ENCODE results near the gene ERMN. TPM values are rescaled to one million over a fixed set of nuclear protein-coding genes. Genes with fewer than 3 reads are reported as not detected.
"Not testable (repeated sequence)": the region's sequence is repeated elsewhere in the genome, so short reads cannot be mapped to it uniquely, and the experiment has no call there.

The ERMN gene
- total RNA-seq, 4 donors from 2014 or later, result 0.14 to 0.64 TPM; not detected in 2

DNA sequence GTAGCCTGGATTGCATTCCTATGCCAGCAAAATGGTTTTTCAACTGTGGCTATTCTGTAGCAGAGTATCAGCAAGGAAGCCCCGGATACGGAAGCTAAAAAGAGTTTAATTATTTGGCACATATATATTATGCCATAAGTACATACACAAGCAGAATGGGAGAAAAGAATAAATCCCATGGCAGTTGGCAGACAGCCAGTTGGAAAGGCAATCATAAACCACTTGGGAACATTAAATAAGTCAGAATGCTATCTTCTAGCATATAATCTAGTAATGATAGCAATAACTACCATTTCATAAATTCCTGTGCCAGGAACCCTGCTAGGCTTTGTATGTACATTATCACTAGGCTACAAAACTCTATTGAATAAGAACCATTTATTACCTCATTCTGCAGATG is 42.2 kb downstream of the ERMN start:
- intact Hi-C loops (cut with DNase I; ENCODE audit: low total_unique reads), result no loop called here
- 29 to 40% methylated on average over 2 of the region's 2 CpGs for WGBS, 2 donors (ENCODE audit: low coverage in 1 of 2)
- no peaks in the 10 kb centered on the region for H3K27me3 ChIP-seq
- H3K36me3 ChIP-seq, result no peaks in the 10 kb centered on the region
- DNase-seq, result peak; percentile 67
- no peak overlapping the region for H3K4me3 ChIP-seq
- peaks cover 0 to 15% (median 3%) of the 10 kb centered on the region in 4 donors for H3K4me1 ChIP-seq
- no peaks in the 10 kb centered on the region for H3K9me3 ChIP-seq
- in situ Hi-C loops (cut with MboI; ENCODE audit: low pct_ligation_motif_present in 1 of 4, low pct_unique_long_range_greater_than_20kb in 1 of 4, low sequenced_read_pairs in 3 of 4), result no loop called here
- H3K27ac ChIP-seq, result peak overlapping the region in 1 of 4 donors; percentile 15
- no peak for TF ChIP-seq POLR2A (IDR thresholded peaks at IDR 0.05)
- no peak for TF ChIP-seq POLR2AphosphoS5 (IDR thresholded peaks at IDR 0.05)
- TF ChIP-seq CTCF (IDR thresholded peaks at IDR 0.05), result no peak
- no peak for TF ChIP-seq EP300 (IDR thresholded peaks at IDR 0.05; ENCODE audit: low read depth)

DNA sequence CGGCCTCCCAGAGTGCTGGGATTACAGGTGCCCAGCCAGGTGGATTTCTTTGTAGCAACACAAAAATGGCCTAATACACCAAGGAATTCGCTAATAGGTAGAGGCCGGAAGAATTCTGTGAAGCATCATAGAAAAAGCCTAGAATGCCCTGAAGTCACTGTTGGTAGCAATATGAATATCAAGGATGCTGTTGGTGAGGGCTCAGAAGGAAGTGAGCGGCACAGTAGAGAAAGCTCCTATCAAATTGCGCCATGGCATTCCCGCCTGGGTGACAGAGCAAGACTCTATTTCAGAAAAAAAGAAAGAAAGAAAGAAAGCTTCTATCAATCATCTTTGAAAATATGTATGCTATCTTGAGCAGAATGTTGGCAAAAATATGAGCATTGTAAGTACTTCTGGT is 44.3 kb downstream of the ERMN start:
- Histone ChIP-seq H3K36me3 (no peaks in the 10 kb centered on the region), H3K4me3 (no peak overlapping the region), H3K27ac (no peak overlapping the region), H3K9me3 (no peaks in the 10 kb centered on the region), H3K27me3 (no peaks in the 10 kb centered on the region), H3K4me1 (peaks cover 0 to 15% (median 3%) of the 10 kb centered on the region in 4 donors)
- no peak for DNase-seq
- 93% methylated on average over 4 to 6 of the region's 6 CpGs for WGBS, 2 donors (ENCODE audit: low coverage in 1 of 2)
- in situ Hi-C loops (cut with MboI; ENCODE audit: low pct_ligation_motif_present in 1 of 4, low pct_unique_long_range_greater_than_20kb in 1 of 4, low sequenced_read_pairs in 3 of 4) (no loop called here), intact Hi-C loops (cut with DNase I; ENCODE audit: low total_unique reads) (no loop called here)
- TF ChIP-seq CTCF (IDR thresholded peaks at IDR 0.05) (no peak), POLR2AphosphoS5 (IDR thresholded peaks at IDR 0.05) (no peak), POLR2A (IDR thresholded peaks at IDR 0.05) (no peak), EP300 (IDR thresholded peaks at IDR 0.05; ENCODE audit: low read depth) (no peak)

DNA sequence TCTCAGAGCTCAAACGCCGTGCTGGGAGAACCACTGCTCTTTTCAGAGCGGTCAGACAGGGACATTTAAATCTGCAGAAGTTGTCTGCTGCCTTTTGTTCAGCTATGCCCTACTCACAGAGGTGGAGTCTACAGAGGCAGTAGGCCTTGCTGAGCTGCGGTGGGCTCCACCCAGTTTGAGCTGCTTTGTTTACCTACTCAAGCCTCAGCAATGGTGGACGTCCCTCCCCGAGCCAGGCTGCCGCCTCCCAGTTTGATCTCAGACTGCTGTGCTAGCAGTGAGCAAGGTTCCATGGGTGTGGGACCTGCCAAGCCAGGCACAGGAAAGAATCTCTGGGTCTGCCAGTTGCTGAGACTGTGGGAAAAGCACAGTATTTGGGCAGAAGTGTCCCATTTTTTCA is 46.3 kb downstream of the ERMN start:
- peak; percentile 64 for DNase-seq
- Histone ChIP-seq H3K27ac (peak overlapping the region in 2 of 4 donors; percentile 29 to 45), H3K4me1 (peaks cover 0 to 15% (median 3%) of the 10 kb centered on the region in 4 donors)
- H3K4me3 ChIP-seq; intact Hi-C loops (cut with DNase I; ENCODE audit: low total_unique reads); H3K27me3 ChIP-seq; H3K9me3 ChIP-seq; H3K36me3 ChIP-seq; in situ Hi-C loops (cut with MboI; ENCODE audit: low pct_ligation_motif_present in 1 of 4, low pct_unique_long_range_greater_than_20kb in 1 of 4, low sequenced_read_pairs in 3 of 4): not testable (repeated sequence)
- WGBS, 2 donors (ENCODE audit: low coverage in 1 of 2), result 57 to 78% methylated on average over 4 to 7 of the region's 7 CpGs

DNA sequence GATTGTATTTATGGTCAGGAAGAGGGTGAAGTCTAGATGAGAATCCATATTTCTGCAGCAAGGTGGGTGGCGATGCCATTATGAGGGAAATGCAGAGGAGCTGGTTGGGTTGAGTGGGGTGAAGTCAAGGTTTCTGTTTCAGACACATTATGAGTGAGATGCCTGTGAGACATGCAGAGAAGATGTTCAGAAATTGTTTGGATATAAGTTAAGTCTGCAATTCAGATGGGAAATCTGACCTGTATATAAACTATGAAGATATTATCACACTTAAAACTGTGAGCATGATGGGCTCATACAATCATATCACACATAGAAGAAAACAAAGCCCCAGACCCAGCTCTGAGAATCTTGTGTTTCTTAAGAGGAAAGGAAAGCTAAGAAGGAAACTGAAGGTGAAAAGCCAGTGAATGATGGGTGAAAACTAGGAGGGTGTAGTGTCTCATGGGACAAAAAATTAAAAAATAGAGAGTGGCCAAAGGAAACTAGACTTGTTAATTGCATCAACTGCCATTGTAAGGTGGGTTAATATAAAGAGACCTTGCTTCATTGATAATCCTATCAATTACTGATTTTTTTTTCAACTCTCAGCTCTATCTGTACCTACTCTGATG is 53.9 kb downstream of the ERMN start:
- intact Hi-C loops (cut with DNase I; ENCODE audit: low total_unique reads), result no loop called here
- Histone ChIP-seq H3K27ac (no peak overlapping the region), H3K4me1 (no peaks in the 10 kb centered on the region), H3K9me3 (no peaks in the 10 kb centered on the region), H3K27me3 (no peaks in the 10 kb centered on the region), H3K4me3 (no peak overlapping the region), H3K36me3 (no peaks in the 10 kb centered on the region)
- DNase-seq, result no peak
- TF ChIP-seq POLR2AphosphoS5 (IDR thresholded peaks at IDR 0.05), result no peak
- TF ChIP-seq EP300 (IDR thresholded peaks at IDR 0.05; ENCODE audit: low read depth), result no peak
- TF ChIP-seq POLR2A (IDR thresholded peaks at IDR 0.05), result no peak
- TF ChIP-seq CTCF (IDR thresholded peaks at IDR 0.05), result no peak
- in situ Hi-C loops (cut with MboI; ENCODE audit: low pct_ligation_motif_present in 1 of 4, low pct_unique_long_range_greater_than_20kb in 1 of 4, low sequenced_read_pairs in 3 of 4), result no loop called here
- WGBS, 2 donors (ENCODE audit: low coverage in 1 of 2), result 80 to 100% methylated on average over 1 of the region's 1 CpG

DNA sequence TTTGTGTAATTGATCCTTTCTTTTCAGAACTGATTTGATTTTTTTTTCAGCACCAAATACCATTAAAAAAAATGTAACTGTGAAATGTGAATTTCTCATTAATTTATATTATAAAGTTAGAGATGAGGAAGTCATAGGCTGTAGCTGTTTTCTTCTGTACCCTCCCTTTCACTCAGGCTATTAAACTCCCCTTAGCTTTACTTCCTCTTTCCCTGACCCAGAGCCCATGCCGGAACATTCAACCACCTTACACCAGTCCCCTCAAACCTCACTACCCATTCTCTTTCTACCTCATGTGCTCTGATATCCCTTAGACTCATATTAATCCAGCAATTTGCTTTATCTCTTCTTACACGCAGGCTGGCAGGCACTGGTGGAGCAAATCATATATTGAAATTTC is 55.7 kb downstream of the ERMN start:
- in situ Hi-C loops (cut with MboI; ENCODE audit: low pct_ligation_motif_present in 1 of 4, low pct_unique_long_range_greater_than_20kb in 1 of 4, low sequenced_read_pairs in 3 of 4), result no loop called here
- Histone ChIP-seq H3K4me3 (no peak overlapping the region), H3K9me3 (no peaks in the 10 kb centered on the region), H3K4me1 (no peaks in the 10 kb centered on the region), H3K27me3 (no peaks in the 10 kb centered on the region), H3K36me3 (no peaks in the 10 kb centered on the region), H3K27ac (no peak overlapping the region)
- 61 to 64% methylated on average over 2 of the region's 2 CpGs for WGBS, 2 donors (ENCODE audit: low coverage in 1 of 2)
- intact Hi-C loops (cut with DNase I; ENCODE audit: low total_unique reads), result no loop called here
- no peak for DNase-seq
- TF ChIP-seq EP300 (IDR thresholded peaks at IDR 0.05; ENCODE audit: low read depth), result no peak
- no peak for TF ChIP-seq POLR2AphosphoS5 (IDR thresholded peaks at IDR 0.05)
- no peak for TF ChIP-seq POLR2A (IDR thresholded peaks at IDR 0.05)
- TF ChIP-seq CTCF (IDR thresholded peaks at IDR 0.05), result no peak
